Measurements from ENCODE around the gene DMWD.

GRCh38 chr19:45771311-45771933 lies 21.2 kb downstream of the DMWD start:
- no peak for TF ChIP-seq POLR2A (IDR thresholded peaks at IDR 0.05)
- no peak for TF ChIP-seq CTCF (IDR thresholded peaks at IDR 0.05)
